HG02588 (cell line): ENCODE results near the gene NAGA.
"Not testable (repeated sequence)": the region's sequence is repeated elsewhere in the genome, so short reads cannot be mapped to it uniquely, and the experiment has no call there.

Source experiments
- ATAC-seq: cut with Tn5 transposase; IDR thresholded peaks from one replicate; pipeline ENCODE4 v1.9.1; 2021; ENCODE audit warnings: mild to moderate bottlenecking, moderate library complexity; ENCODE audit not compliant: unreplicated experiment

NAGA gene

GRCh38 chr22:42076764-42077485 is 6.3 kb upstream of the NAGA start:
- ATAC-seq = no peak

- ATAC-seq = no peak
Measured at GRCh38 chr22:42074846-42075676, 4.4 kb upstream of the NAGA start.

- ATAC-seq = no peak
Measured at GRCh38 chr22:42074132-42074811, 3.7 kb upstream of the NAGA start, which contains the start of gene PHETA2. Gene PHETA2 (plus strand): TSS chr22:42074248. CDS start chr22:42077294, 3,046 bp downstream.

- ATAC-seq = no peak
Measured at GRCh38 chr22:42073621-42074041, 3.0 kb upstream of the NAGA start.

GRCh38 chr22:42072606-42073330 is 2.2 kb upstream of the NAGA start:
- no peak for ATAC-seq

- not testable (repeated sequence) for ATAC-seq
Measured at GRCh38 chr22:42071508-42071907, 896 bp upstream of the NAGA start.

- ATAC-seq = no peak
Measured at GRCh38 chr22:42069801-42070516, 653 bp downstream of the NAGA start.

- no peak for ATAC-seq
Measured at GRCh38 chr22:42068291-42068690, 2.3 kb downstream of the NAGA start.

- no peak for ATAC-seq
Measured at GRCh38 chr22:42067671-42068251, 2.9 kb downstream of the NAGA start.

- ATAC-seq = no peak
Measured at GRCh38 chr22:42066937-42067336, 3.7 kb downstream of the NAGA start.

- no peak for ATAC-seq
Measured at GRCh38 chr22:42066126-42066761, 4.4 kb downstream of the NAGA start.

- ATAC-seq = no peak
Measured at GRCh38 chr22:42065438-42066125, 5.0 kb downstream of the NAGA start.

- ATAC-seq = no peak
Measured at GRCh38 chr22:42064629-42065028, 6.0 kb downstream of the NAGA start.

GRCh38 chr22:42062506-42063170 is 8.0 kb downstream of the NAGA start:
- ATAC-seq = no peak

GRCh38 chr22:42061041-42061440 is 9.6 kb downstream of the NAGA start:
- ATAC-seq = no peak

- no peak for ATAC-seq
Measured at GRCh38 chr22:42060489-42060888, 10.1 kb downstream of the NAGA start.

- no peak for ATAC-seq
Measured at GRCh38 chr22:42056757-42057511, 13.7 kb downstream of the NAGA start.

- ATAC-seq = no peak
Measured at GRCh38 chr22:42052765-42053164, 17.8 kb downstream of the NAGA start.
